Tibial artery (tissue), 4 donors: ENCODE measurements around the gene CCDC86.

ENCODE experiments used
- DNase-seq, 2 donors: peaks; one replicate each; pipeline ENCODE4 v3.0.0-alpha.2; 2019
- H3K27ac ChIP-seq, 2 donors: fragments of 200-600 bp; sonication (generic) in 1 of 2; 1 replicate in 1 of 2; 2 replicates in 1 of 2; pipeline ENCODE4 v1.5.1; 2018 to 2019; ENCODE audit warnings: mild to moderate bottlenecking in 1 of 2
- H3K27me3 ChIP-seq, 2 donors: fragments of 200-600 bp; sonication (generic) in 1 of 2; one replicate each; pipeline versions ENCODE4 v1.5.1 to v1.6.0; 2016 to 2019
- H3K36me3 ChIP-seq, 3 donors: fragments of 200-600 bp; sonication (generic) in 2 of 3; one replicate each; pipeline ENCODE4 v1.5.1; 2016 to 2019; ENCODE audit warnings: mild to moderate bottlenecking in 2 of 3
- H3K4me1 ChIP-seq, 4 donors: fragments of 200-600 bp; sonication (generic) in 2 of 4; 1 replicate in 3 of 4; 2 replicates in 1 of 4; pipeline ENCODE4 v1.5.1; 2016 to 2019
- H3K4me3 ChIP-seq, 2 donors: fragments of 200-600 bp; sonication (generic) in 1 of 2; 1 replicate in 1 of 2; 2 replicates in 1 of 2; pipeline ENCODE4 v1.5.1; 2018 to 2019; ENCODE audit warnings: mild to moderate bottlenecking in 2 of 2
- H3K9me3 ChIP-seq, 3 donors: fragments of 200-600 bp; sonication (generic) in 1 of 3; one replicate each; pipeline ENCODE4 v1.5.1; 2016 to 2019
- CTCF ChIP-seq, 2 experiments: fragments of 200-600 bp in 1 of 2; fragments of 450-650 bp in 1 of 2; IDR thresholded peaks; one replicate each; pipeline ENCODE4 v1.5.1; 2017 to 2019; ENCODE audit warnings: antibody characterized with exemption in 2 of 2, mild to moderate bottlenecking in 1 of 2, moderate library complexity in 1 of 2
- intact Hi-C: fragments of 100-400 bp; cut with DNase I; formaldehyde crosslinking; loops from one replicate; pipeline ENCODE4 v1.15.0; 2023; ENCODE audit warnings: low total_unique reads

CCDC86 gene

GRCh38 chr11:60895687-60896086 is 53.8 kb downstream of the CCDC86 start:
- Histone ChIP-seq H3K27me3 (no peaks in the 10 kb centered on the region), H3K4me1 (no peaks in the 10 kb centered on the region), H3K9me3 (no peaks in the 10 kb centered on the region), H3K27ac (no peak overlapping the region), H3K4me3 (no peak overlapping the region), H3K36me3 (peaks cover 62 to 97% (median 83%) of the 10 kb centered on the region in 3 donors)
- no peak for DNase-seq
- TF ChIP-seq CTCF (IDR thresholded peaks at IDR 0.05), result no peak
- intact Hi-C loops, result no loop called here

- no peak for DNase-seq
- Histone ChIP-seq H3K4me1 (peaks cover 0 to 2% (median 0%) of the 10 kb centered on the region in 4 donors), H3K27me3 (no peaks in the 10 kb centered on the region), H3K36me3 (peaks cover 78 to 98% (median 94%) of the 10 kb centered on the region in 3 donors), H3K9me3 (no peaks in the 10 kb centered on the region), H3K27ac (no peak overlapping the region), H3K4me3 (no peak overlapping the region)
- TF ChIP-seq CTCF (IDR thresholded peaks at IDR 0.05), result no peak
- intact Hi-C loops, result no loop called here
Observed at GRCh38 chr11:60897496-60897895, 55.6 kb downstream of the CCDC86 start.

GRCh38 chr11:60899046-60899936 is 57.4 kb downstream of the CCDC86 start:
- intact Hi-C loops, result no loop called here
- no peaks in the 10 kb centered on the region for H3K9me3 ChIP-seq
- H3K36me3 ChIP-seq, result peaks cover 67 to 94% (median 89%) of the 10 kb centered on the region in 3 donors
- TF ChIP-seq CTCF (IDR thresholded peaks at IDR 0.05), result peak; percentile 74 to 93
- no peak for DNase-seq
- H3K27me3 ChIP-seq, result no peaks in the 10 kb centered on the region
- peaks cover 0 to 7% (median 3%) of the 10 kb centered on the region in 4 donors for H3K4me1 ChIP-seq
- no peak overlapping the region for H3K4me3 ChIP-seq
- H3K27ac ChIP-seq, result no peak overlapping the region

- H3K9me3 ChIP-seq, result no peaks in the 10 kb centered on the region
- H3K27ac ChIP-seq, result no peak overlapping the region
- H3K4me3 ChIP-seq, result no peak overlapping the region
- peaks cover 0 to 14% (median 9%) of the 10 kb centered on the region in 4 donors for H3K4me1 ChIP-seq
- DNase-seq, result no peak
- H3K36me3 ChIP-seq, result peaks cover 64 to 87% (median 82%) of the 10 kb centered on the region in 3 donors
- TF ChIP-seq CTCF (IDR thresholded peaks at IDR 0.05), result no peak
- intact Hi-C loops, result loop anchor here (2.0 kb wide), 1 partner anchor 69 kb away; no protein-coding TSS in a partner anchor
- H3K27me3 ChIP-seq, result no peaks in the 10 kb centered on the region
Observed at GRCh38 chr11:60899977-60900376, 58.1 kb downstream of the CCDC86 start.
